Keratinocyte (primary cell): ENCODE data around the gene CDHR2.

Source experiments
- EZH2 ChIP-seq: IDR thresholded peaks from one replicate; pipeline ENCODE4 v1.6.1; 2012; ENCODE audit warnings: inconsistent platforms, mild to moderate bottlenecking, low read length, moderate library complexity
- TF ChIP-seq, protein P1 (sequence below), 3 experiments: IDR thresholded peaks in 1 of 3; conservative IDR thresholded peaks in 1 of 3; optimal IDR thresholded peaks in 1 of 3; 2 replicates in 2 of 3; 3 replicates in 1 of 3; pipeline versions ENCODE3 to v1.5.1; 2011; ENCODE audit warnings: low read length in 3 of 3, mild to moderate bottlenecking in 3 of 3, moderate library complexity in 2 of 3, control low read depth in 1 of 3, inconsistent platforms in 1 of 3; ENCODE audit not compliant: insufficient read depth in 2 of 3; ENCODE audit errors: extremely low read depth in 1 of 3

- TF ChIP-seq, protein P1, sequence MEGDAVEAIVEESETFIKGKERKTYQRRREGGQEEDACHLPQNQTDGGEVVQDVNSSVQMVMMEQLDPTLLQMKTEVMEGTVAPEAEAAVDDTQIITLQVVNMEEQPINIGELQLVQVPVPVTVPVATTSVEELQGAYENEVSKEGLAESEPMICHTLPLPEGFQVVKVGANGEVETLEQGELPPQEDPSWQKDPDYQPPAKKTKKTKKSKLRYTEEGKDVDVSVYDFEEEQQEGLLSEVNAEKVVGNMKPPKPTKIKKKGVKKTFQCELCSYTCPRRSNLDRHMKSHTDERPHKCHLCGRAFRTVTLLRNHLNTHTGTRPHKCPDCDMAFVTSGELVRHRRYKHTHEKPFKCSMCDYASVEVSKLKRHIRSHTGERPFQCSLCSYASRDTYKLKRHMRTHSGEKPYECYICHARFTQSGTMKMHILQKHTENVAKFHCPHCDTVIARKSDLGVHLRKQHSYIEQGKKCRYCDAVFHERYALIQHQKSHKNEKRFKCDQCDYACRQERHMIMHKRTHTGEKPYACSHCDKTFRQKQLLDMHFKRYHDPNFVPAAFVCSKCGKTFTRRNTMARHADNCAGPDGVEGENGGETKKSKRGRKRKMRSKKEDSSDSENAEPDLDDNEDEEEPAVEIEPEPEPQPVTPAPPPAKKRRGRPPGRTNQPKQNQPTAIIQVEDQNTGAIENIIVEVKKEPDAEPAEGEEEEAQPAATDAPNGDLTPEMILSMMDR (optimal IDR thresholded peaks at IDR 0.05 in 1 of 3, IDR thresholded peaks at IDR 0.05 in 1 of 3, conservative IDR thresholded peaks at IDR 0.05 in 1 of 3; ENCODE audit: extremely low read depth in 1 of 3, insufficient read depth in 2 of 3, low read length in 3 of 3), result no peak
- no peak for TF ChIP-seq EZH2
Measured at GRCh38 chr5:176610435-176610773, 61.3 kb downstream of the CDHR2 start.
